Stimulated activated CD8-positive, alpha-beta memory T cell treated with anti-CD3 and anti-CD28 coated beads, Interleukin-4, amount 100 ng/mL, for 4 hours (primary cell): ENCODE results near the gene EPB41L2.

Source experiments
- DNase-seq, 2 donors: peaks; one replicate each; pipeline ENCODE4 v3.0.0-alpha.2; 2020; ENCODE audit warnings: low read depth in 2 of 2, low spot score in 1 of 2

The EPB41L2 gene

DNA sequence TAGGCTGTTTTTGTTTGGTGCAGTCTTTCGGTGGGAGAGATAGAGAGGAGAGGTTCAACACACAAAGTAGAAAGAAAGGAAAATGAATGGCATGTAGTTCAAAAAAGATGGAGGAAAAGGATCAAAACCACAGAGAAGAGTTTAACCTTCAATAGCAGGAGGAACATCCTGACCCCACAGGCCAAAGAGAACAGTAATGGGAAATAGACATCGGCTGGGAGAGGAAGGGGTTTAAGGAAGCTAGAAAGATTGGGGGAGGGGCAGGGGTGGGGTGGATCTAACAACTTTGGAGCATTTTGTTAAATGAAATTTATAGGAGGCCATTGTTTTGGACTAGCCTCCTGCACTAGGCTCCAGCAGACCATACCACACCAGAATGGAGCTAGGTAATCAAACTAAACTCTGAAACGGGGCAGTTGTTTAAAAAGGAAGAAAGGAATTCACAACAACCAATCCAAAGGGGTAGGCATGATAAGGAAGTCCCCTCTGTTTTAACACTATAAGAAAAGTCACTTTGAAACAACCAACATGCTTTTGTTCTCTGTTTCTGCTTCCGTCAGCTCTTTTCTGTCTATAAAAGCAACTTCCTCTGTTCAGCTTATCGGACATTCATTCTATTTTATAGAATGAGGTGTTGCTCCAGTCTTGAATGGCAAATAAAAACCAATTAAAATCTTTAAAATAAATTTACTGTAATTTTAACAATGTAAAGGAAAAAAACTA is 82.6 kb downstream of the EPB41L2 start:
- no peak for DNase-seq

- DNase-seq = no peak
Observed at GRCh38 chr6:130978660-130979396, 84.2 kb downstream of the EPB41L2 start.

DNA sequence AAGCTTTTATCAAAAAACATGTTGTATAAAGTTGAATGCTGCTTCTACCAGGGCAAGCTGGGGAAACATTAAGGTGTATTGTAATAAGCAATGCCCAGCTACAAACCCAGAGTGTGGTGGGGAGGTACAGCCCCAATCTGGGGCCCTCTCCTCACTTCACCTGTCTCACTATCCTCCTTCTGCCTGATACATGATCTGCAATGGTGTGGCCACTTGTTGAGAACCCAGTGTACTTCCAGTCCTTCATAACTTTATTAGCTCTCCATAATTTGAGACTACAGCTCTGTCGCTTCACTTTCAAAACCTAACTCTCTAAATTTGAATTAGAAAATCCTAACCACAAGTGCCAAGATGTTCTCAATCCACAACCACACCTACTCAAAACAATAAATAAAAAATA is 84.9 kb downstream of the EPB41L2 start:
- DNase-seq = no peak

DNA sequence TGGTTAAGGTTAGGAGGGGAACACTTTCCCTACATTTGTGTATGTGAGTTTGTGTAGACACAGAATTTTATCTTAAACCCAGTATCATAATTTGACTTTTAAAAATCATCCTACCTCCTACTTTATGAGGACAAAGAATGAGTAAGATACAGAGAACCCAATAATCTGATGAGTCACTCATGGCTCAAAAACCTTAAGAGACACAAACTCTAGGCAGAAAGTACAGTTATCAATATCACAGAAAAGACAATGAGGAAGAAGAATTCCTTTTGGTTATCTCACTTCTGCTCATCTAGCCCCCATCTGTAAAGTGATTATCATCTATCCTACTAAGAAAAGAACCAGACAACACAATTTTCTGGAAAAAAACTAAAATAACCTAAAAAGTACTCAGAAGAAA is 87.7 kb downstream of the EPB41L2 start:
- no peak for DNase-seq

GRCh38 chr6:130973521-130974277 is 89.3 kb downstream of the EPB41L2 start:
- no peak for DNase-seq

GRCh38 chr6:130971504-130971903 is 91.5 kb downstream of the EPB41L2 start:
- no peak for DNase-seq

GRCh38 chr6:130970839-130971410 is 92.1 kb downstream of the EPB41L2 start:
- no peak for DNase-seq

DNA sequence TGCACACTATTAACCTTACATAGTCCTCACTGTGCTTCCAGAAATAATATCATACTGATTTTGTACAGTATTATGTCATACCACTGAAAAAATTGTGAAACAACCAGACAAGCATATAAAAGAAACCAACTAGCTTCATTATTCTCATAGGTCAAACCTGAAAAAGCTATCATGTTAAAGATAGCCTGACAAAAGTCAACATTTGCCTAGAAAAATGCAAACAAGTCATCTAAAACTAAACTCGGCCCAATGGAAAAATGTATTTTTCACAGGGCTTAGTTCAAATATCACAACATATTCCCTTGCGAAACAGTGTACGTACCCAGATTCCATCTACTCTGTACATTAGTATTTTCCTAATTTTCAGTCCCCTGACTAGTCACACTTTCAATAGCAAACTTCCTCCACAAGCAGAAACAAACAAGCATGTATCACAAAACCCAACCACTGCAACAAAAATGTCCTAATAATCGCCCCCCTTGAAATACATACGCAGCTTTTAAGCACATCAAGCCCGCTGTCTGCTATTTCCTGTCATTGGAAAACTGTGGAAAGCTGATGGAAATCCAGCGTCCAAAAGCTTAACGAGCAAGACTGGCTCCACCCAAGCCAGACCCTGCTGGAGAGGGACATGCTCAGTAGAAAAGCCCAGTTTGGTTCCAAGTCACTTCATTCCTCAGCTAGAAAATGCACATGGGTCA is 93.1 kb downstream of the EPB41L2 start:
- no peak for DNase-seq

GRCh38 chr6:130969166-130969565 is 93.9 kb downstream of the EPB41L2 start:
- no peak for DNase-seq

DNA sequence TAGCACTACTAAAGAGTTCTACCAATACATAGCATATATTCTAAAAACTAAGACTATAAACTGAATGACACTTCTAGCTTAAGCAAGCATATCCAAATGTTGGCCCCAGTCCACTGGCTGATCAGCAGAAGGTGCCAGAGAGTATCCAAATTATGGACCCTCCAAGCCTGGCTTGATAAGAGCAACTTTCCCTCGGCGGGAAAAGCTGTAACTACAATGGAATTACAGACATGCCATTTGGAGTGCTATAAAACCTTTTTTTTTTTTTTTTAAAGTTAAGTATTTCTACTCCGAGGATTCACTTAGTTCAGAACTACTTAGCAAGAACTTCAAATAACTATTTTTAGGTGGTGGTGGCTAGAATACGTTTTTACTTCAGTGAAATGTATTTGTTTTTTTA is 94.6 kb downstream of the EPB41L2 start:
- no peak for DNase-seq

DNA sequence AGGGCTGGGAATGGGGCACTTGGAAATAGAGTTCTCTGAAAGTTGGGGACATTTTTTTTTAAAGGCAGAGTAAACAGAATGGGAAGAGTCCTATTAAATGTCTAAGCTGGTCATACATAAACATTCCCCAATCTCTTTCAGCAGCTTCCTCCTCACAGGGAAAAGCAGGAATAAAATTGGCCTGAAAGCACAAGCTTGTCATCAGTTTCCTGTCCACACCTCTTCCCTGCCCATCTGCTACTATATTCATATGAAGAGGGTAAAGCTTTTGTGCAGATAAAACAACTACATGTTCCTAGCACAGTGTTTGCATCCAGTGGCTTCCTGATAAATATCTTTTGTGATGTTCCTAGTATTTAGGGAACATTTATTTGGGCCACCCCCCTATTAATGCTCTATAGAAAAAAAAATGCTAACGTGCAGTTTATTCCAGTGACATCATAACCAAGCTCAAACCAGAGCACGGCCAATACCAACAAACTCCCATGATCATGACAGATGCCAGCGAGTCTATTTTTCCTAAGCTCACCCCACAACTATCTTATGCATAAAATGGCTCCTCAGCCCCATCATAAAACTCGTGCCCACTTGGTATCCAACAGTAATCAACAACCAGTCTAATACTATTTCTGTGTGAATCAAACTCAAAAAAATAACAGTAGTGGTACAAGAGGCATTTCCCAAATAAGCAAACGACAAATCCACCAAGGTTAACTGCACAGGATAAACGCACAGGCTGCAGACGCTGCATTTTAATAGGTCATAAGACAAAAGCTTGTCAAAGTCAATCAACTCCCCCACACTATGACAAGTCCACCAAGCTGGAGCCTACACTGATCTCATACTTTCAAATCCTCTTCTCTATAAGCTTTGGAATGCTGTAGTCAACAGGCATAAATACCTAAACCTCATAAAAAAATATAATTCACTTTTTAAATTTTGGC is 95.3 kb downstream of the EPB41L2 start:
- DNase-seq = no peak

- no peak for DNase-seq
Observed at GRCh38 chr6:130966344-130966980, 96.6 kb downstream of the EPB41L2 start.

GRCh38 chr6:130965656-130966055 is 97.4 kb downstream of the EPB41L2 start:
- no peak for DNase-seq

DNA sequence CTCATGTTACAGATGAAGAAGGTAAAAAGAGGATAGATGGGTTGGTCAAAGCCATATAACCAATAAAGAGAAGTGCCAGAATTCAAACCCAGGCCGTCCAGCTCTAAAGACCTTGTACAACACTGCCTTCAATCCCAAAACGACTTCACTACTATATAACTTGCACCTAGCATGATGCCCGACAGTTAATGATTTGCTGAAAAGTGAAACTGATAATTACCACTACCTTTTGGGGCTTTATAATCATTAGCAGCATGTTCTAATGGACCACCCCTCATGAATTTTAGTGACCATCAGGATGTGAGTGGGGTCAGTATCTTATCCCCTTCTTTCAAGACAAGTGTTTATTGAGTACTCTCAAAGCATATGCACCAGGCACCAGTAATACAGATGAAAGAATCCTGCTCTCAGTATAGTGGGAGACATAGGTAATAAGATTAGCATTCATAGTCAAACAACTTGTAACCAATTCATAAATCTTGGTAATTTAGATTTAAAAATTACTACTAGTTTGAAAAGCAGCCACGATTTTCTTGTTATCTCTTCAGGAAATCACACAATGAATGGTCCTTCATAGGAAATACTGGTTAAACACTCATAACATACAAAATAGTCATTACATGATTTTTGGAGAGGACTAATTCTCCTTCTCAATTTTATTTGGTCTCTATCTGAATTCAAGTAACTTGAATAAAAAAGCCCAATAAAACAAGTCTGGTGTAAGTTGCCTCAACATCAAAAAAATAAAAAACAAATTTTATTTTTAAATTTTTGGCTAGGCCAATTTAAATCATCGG is 98.0 kb downstream of the EPB41L2 start:
- DNase-seq = no peak

DNA sequence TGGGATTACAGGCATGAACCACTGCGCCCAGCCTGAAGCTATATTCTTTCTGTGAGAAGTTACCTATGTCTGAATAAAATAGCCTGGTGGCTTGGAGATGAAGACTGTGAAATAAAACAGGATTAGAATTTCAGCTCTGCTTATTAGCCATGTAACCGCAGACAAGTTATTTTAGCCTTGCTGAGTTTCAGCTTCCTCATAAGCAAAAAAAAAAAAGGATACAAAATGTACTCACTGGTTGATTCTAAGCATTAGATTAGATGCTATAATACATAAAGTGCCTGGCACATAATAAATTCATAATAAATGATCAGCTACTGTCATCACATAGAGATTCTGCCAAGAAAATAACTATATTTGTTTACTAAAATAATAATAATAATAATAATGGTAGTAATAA is 98.8 kb downstream of the EPB41L2 start:
- DNase-seq = no peak

- no peak for DNase-seq
Observed at GRCh38 chr6:130962966-130963365, 100.1 kb downstream of the EPB41L2 start.

- no peak for DNase-seq
Observed at GRCh38 chr6:130961148-130961547, 101.9 kb downstream of the EPB41L2 start.

DNA sequence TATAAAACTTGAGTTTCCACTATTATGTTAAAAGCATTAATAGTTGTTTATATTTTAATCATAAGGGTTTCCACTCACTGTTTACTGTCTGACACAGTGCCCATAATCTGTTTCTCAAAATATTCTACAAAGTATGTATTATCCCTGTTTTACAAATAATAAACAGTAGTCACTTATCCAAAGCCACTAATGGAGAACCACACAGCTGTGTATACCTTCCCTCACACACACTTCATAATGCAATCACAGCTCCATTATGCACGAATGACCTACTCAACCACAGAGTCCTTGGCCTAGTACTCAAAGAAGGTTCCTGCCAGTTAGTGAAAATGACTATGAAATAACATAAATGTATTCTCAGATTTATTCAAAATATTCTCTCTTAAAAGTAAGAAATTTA is 103.1 kb downstream of the EPB41L2 start:
- no peak for DNase-seq

DNA sequence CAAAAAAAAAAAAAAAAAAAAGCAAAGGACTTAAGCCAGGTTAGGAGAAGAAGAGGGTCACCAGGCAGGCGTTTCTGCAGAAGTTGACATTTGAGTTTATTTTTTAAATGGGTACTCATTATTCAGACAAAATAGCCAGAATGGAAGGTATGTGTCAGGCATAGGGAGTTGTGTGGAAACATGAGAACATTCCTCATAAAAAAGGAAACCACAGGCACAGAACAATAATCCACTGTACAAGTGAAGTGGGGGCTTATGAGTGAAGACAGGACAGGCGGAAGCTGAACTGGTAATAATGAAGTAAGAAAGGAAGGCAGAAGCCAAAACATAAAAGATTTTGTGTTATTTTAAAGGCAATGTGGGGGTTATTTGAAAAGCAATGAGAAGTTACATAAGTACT is 104.6 kb downstream of the EPB41L2 start:
- DNase-seq = no peak
